IMR-90 (cell line): Measurements from ENCODE around the gene MALL.

Source experiments
- CHD1 ChIP-seq: IDR thresholded peaks from 2 replicates; pipeline ENCODE4 v1.6.1; 2012; ENCODE audit warnings: low read depth, low read length, improper control_type of control experiment
- CTCF ChIP-seq: conservative IDR thresholded peaks from 2 replicates; pipeline ENCODE4 v1.5.1; 2012; ENCODE audit warnings: mild to moderate bottlenecking, low read depth, low read length, improper control_type of control experiment
- ELK1 ChIP-seq: fragments of 150-350 bp; IDR thresholded peaks from 2 replicates; pipeline ENCODE4 v1.6.1; 2016; ENCODE audit warnings: low read depth, mild to moderate bottlenecking, low read length, moderate library complexity, borderline replicate concordance
- MXI1 ChIP-seq: IDR thresholded peaks from 2 replicates; pipeline ENCODE4 v1.6.1; 2012; ENCODE audit warnings: low read depth, mild to moderate bottlenecking, low read length, moderate library complexity, borderline replicate concordance
- POLR2A ChIP-seq: IDR thresholded peaks from 2 replicates; pipeline ENCODE4 v1.6.1; 2012; ENCODE audit warnings: mild to moderate bottlenecking, low read depth, low read length
- RAD21 ChIP-seq: IDR thresholded peaks from 2 replicates; pipeline ENCODE4 v1.6.1; 2012; ENCODE audit warnings: low read length, improper control_type of control experiment

GRCh38 chr2:110097506-110098220 lies 18.0 kb downstream of the MALL start:
- no peak for TF ChIP-seq RAD21
- TF ChIP-seq CTCF, result no peak
- no peak for TF ChIP-seq ELK1
- no peak for TF ChIP-seq CHD1
- TF ChIP-seq MXI1, result no peak
- no peak for TF ChIP-seq POLR2A
